GM12865 (cell line): Measurements from ENCODE around the gene TPCN1.

Source experiments
- DNase-seq: peaks from one replicate; pipeline ENCODE4 v3.0.0; 2010; ENCODE audit warnings: low read depth
- H3K4me3 ChIP-seq: 2 replicates; pipeline ENCODE4 v1.5.1; 2011; ENCODE audit warnings: mild to moderate bottlenecking, low read depth, low read length, control low read depth
- CTCF ChIP-seq: IDR thresholded peaks from 2 replicates; pipeline ENCODE4 v1.5.1; 2011; ENCODE audit warnings: low read length, control low read depth, low read depth, inconsistent platforms; ENCODE audit not compliant: insufficient read depth; ENCODE audit errors: missing control alignments

The TPCN1 gene

GRCh38 chr12:113334786-113335539 is 113.7 kb downstream of the TPCN1 start, which contains the start of gene SLC8B1:
Gene SLC8B1, minus strand, starts transcription at chr12:113335109. Its CDS starts 2,231 bp downstream, at chr12:113332878.
- no peak for TF ChIP-seq CTCF
- H3K4me3 ChIP-seq: peak within 1 kb of the TSS; percentile 81
- peak; percentile 88 for DNase-seq

GRCh38 chr12:113339540-113339939 is 118.3 kb downstream of the TPCN1 start:
- H3K4me3 ChIP-seq: no peak overlapping the region
- no peak for TF ChIP-seq CTCF
- no peak for DNase-seq

DNA sequence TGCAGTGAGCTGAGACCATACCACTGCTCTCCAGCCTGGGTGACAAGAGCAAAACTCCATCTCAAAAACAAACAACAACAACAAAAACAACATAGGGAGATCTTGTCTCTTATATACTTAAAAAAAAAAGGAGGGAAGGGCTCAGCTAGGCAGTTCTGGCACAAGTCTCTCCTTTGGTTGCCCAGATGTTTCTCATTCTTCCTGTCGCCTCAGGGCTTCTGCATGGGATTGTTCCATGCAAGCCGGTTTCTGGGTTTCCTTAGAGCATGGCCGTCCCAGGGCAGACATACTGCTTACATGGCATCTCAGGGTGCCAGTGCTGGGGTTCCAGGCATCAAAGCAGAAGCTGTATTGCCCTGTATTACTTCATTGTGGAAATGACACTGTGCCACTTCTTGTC is 118.8 kb downstream of the TPCN1 start:
- no peak for DNase-seq
- TF ChIP-seq CTCF: no peak
- H3K4me3 ChIP-seq: no peak overlapping the region

- no peak for TF ChIP-seq CTCF
- H3K4me3 ChIP-seq: no peak overlapping the region
- DNase-seq: no peak
Measured at GRCh38 chr12:113341535-113341934, 120.3 kb downstream of the TPCN1 start.

GRCh38 chr12:113345318-113345717 is 124.1 kb downstream of the TPCN1 start:
- H3K4me3 ChIP-seq: no peak overlapping the region
- TF ChIP-seq CTCF: no peak
- DNase-seq: no peak

GRCh38 chr12:113346353-113346752 is 125.1 kb downstream of the TPCN1 start:
- no peak for DNase-seq
- no peak for TF ChIP-seq CTCF
- H3K4me3 ChIP-seq: no peak overlapping the region

- H3K4me3 ChIP-seq: no peak overlapping the region
- DNase-seq: no peak
- TF ChIP-seq CTCF: no peak
Measured at GRCh38 chr12:113347107-113347506, 125.8 kb downstream of the TPCN1 start.
